ENCODE data around the gene S1PR2.

Gene S1PR2

GRCh38 chr19:10270616-10271394 lies 39.7 kb upstream of the S1PR2 start, which contains the start of gene ICAM1:
ICAM1 (plus strand) TSS chr19:10271120; CDS start chr19:10271160, 40 bp downstream.
- no peak for DNase-seq (ENCODE audit: low spot score)
- peak within 1 kb of the TSS; percentile 46 to 85 for H3K27ac ChIP-seq
- no peak for TF ChIP-seq CTCF (IDR thresholded peaks at IDR 0.05)
- H3K4me3 ChIP-seq: peak within 1 kb of the TSS; percentile 70

- Histone ChIP-seq H3K27ac (peak overlapping the region; percentile 46 to 85), H3K4me3 (peak overlapping the region; percentile 70)
- no peak for TF ChIP-seq CTCF (IDR thresholded peaks at IDR 0.05)
- DNase-seq (ENCODE audit: low spot score): no peak
These were observed 39.1 kb upstream of the S1PR2 start for GRCh38 chr19:10270180-10270615.

- TF ChIP-seq CTCF (IDR thresholded peaks at IDR 0.05): peak; percentile 93
- peak overlapping the region; percentile 70 for H3K4me3 ChIP-seq
- peak; percentile 89 for DNase-seq (ENCODE audit: low spot score)
- peak overlapping the region; percentile 12 to 85 for H3K27ac ChIP-seq
These were observed 38.4 kb upstream of the S1PR2 start for GRCh38 chr19:10269333-10270179.

GRCh38 chr19:10268071-10268470 lies 36.9 kb upstream of the S1PR2 start:
- no peak for DNase-seq (ENCODE audit: low spot score)
- TF ChIP-seq CTCF (IDR thresholded peaks at IDR 0.05): no peak
- Histone ChIP-seq H3K27ac (peak overlapping the region in 1 of 2 donors; percentile 64), H3K4me3 (no peak overlapping the region)

GRCh38 chr19:10266706-10267105 lies 35.6 kb upstream of the S1PR2 start:
- DNase-seq (ENCODE audit: low spot score): no peak
- H3K27ac ChIP-seq: no peak overlapping the region
- H3K4me3 ChIP-seq: no peak overlapping the region
- no peak for TF ChIP-seq CTCF (IDR thresholded peaks at IDR 0.05)

GRCh38 chr19:10262771-10263170 lies 31.6 kb upstream of the S1PR2 start:
- no peak for DNase-seq (ENCODE audit: low spot score)
- no peak for TF ChIP-seq CTCF (IDR thresholded peaks at IDR 0.05)
- no peak overlapping the region for H3K4me3 ChIP-seq

More at GRCh38 chr19:10262771-10263170, 31.6 kb upstream of the S1PR2 start:
- no peak overlapping the region for H3K27ac ChIP-seq
